WTC11 (cell line): ENCODE measurements around the gene FOXO3. TPM values are rescaled to one million over a fixed set of nuclear protein-coding genes. Genes with fewer than 3 reads are reported as not detected.

Source experiments
- ATAC-seq: fragments of 200-7000 bp; cut with Tn5 transposase; 2 replicates; pipeline ENCODE4 v1.10.0; 2021; ENCODE audit warnings: mild to moderate bottlenecking, moderate library complexity
- CTCF ChIA-PET: fragments of 300-600 bp; sonication (Branson Sonifier 250); formaldehyde crosslinking; loops from one replicate; lab custom pipeline; 2021; ENCODE audit warnings: antibody characterized with exemption; lab: Charles Lee
- POLR2A ChIA-PET: fragments of 350-600 bp; sonication (Branson Sonifier 250); formaldehyde crosslinking; loops from one replicate; lab custom pipeline; 2021; ENCODE audit warnings: antibody characterized with exemption; lab: Charles Lee
- DNase-seq: peaks from one replicate; pipeline ENCODE4 v3.0.0; 2021; ENCODE audit warnings: low spot score
- H3K27ac Mint-ChIP-seq: 2 replicates; pipeline ENCODE4 v1.8.0; 2021; ENCODE audit warnings: mixed read lengths
- H3K27me3 Mint-ChIP-seq: 2 replicates; pipeline ENCODE4 v1.8.0; 2021; ENCODE audit warnings: low read depth, mild to moderate bottlenecking, moderate library complexity, mixed read lengths
- H3K36me3 Mint-ChIP-seq: 2 replicates; pipeline ENCODE4 v1.8.0; 2021; ENCODE audit warnings: mixed read lengths
- H3K4me1 Mint-ChIP-seq: 2 replicates; pipeline ENCODE4 v1.8.0; 2022; ENCODE audit warnings: mixed read lengths
- H3K4me3 Mint-ChIP-seq: 2 replicates; pipeline ENCODE4 v1.8.0; 2021; ENCODE audit warnings: mild to moderate bottlenecking, moderate library complexity, mixed read lengths
- H3K9me3 Mint-ChIP-seq: 2 replicates; pipeline ENCODE4 v1.8.0; 2021; ENCODE audit warnings: mixed read lengths
- ARID4B ChIP-seq: sonication (generic); formaldehyde crosslinking; IDR thresholded peaks from 2 replicates; pipeline ENCODE4 v1.8.0; 2023; ENCODE audit warnings: missing genetic modification reagents, mild to moderate bottlenecking, borderline replicate concordance
- ATF3 ChIP-seq: sonication (generic); formaldehyde crosslinking; conservative IDR thresholded peaks from 2 replicates; pipeline ENCODE4 v1.8.1; 2022; ENCODE audit warnings: mild to moderate bottlenecking, missing genetic modification reagents
- CBFB ChIP-seq: sonication (generic); formaldehyde crosslinking; IDR thresholded peaks from 2 replicates; pipeline ENCODE4 v1.8.1; 2022; ENCODE audit warnings: mild to moderate bottlenecking, low read depth, missing genetic modification reagents
- E2F4 ChIP-seq: sonication (generic); formaldehyde crosslinking; IDR thresholded peaks from 2 replicates; pipeline ENCODE4 v1.8.1; 2022; ENCODE audit warnings: low read depth, mild to moderate bottlenecking, moderate library complexity, missing genetic modification reagents, borderline replicate concordance
- GABPB1 ChIP-seq: sonication (generic); formaldehyde crosslinking; IDR thresholded peaks from 2 replicates; pipeline ENCODE4 v1.8.1; 2023; ENCODE audit warnings: mild to moderate bottlenecking, missing genetic modification reagents
- MXD4 ChIP-seq: fragments of 250-450 bp; sonication (Bioruptor Pico); IDR thresholded peaks from 2 replicates; pipeline ENCODE4 v1.8.0; 2021; ENCODE audit warnings: mild to moderate bottlenecking, moderate library complexity, borderline replicate concordance
- MYBL2 ChIP-seq: sonication (generic); formaldehyde crosslinking; IDR thresholded peaks from 2 replicates; pipeline ENCODE4 v1.8.1; 2023; ENCODE audit warnings: mild to moderate bottlenecking, moderate library complexity, missing genetic modification reagents
- SMAD3 ChIP-seq: sonication (generic); formaldehyde crosslinking; IDR thresholded peaks from 2 replicates; pipeline ENCODE4 v1.8.0; 2022; ENCODE audit warnings: missing genetic modification reagents, mild to moderate bottlenecking, borderline replicate concordance
- SOX15 ChIP-seq: fragments of 250-450 bp; sonication (Bioruptor Pico); IDR thresholded peaks from 2 replicates; pipeline ENCODE4 v1.9.0; 2021; ENCODE audit warnings: mild to moderate bottlenecking
- SP1 ChIP-seq: sonication (generic); formaldehyde crosslinking; conservative IDR thresholded peaks from 2 replicates; pipeline ENCODE4 v1.8.1; 2022; ENCODE audit warnings: missing genetic modification reagents
- ZBTB21 ChIP-seq: sonication (generic); formaldehyde crosslinking; IDR thresholded peaks from 2 replicates; pipeline ENCODE4 v1.8.1; 2023; ENCODE audit warnings: mild to moderate bottlenecking, missing genetic modification reagents, borderline replicate concordance
- ZNF121 ChIP-seq: sonication (generic); formaldehyde crosslinking; IDR thresholded peaks from 2 replicates; pipeline ENCODE4 v1.8.0; 2023; ENCODE audit warnings: missing genetic modification reagents
- ZNF423 ChIP-seq: fragments of 250-450 bp; sonication (Bioruptor Pico); IDR thresholded peaks from 2 replicates; pipeline ENCODE4 v2.1.2; 2022; ENCODE audit warnings: mild to moderate bottlenecking, moderate library complexity
- total RNA-seq: library from RNA; stranded (reverse); gene quantifications from 3 replicates; pipeline ENCODE4 v1.2.3, GENCODE V29; 2021
- TF ChIP-seq, protein P1 (sequence below): sonication (generic); formaldehyde crosslinking; IDR thresholded peaks from 2 replicates; pipeline ENCODE4 v1.8.1; 2023; ENCODE audit warnings: mild to moderate bottlenecking, missing genetic modification reagents, moderate library complexity
- TF ChIP-seq, protein P2 (sequence below): fragments of 250-450 bp; sonication (Bioruptor Pico); IDR thresholded peaks from 2 replicates; pipeline ENCODE4 v1.8.0; 2021; ENCODE audit warnings: mild to moderate bottlenecking
- TF ChIP-seq, protein P3 (sequence below): fragments of 250-450 bp; sonication (Bioruptor Pico); conservative IDR thresholded peaks from 2 replicates; pipeline ENCODE4 v1.9.0; 2021; ENCODE audit warnings: mild to moderate bottlenecking
- TF ChIP-seq, protein P4 (sequence below): fragments of 250-450 bp; sonication (Bioruptor Pico); IDR thresholded peaks from 2 replicates; pipeline ENCODE4 v2.1.2; 2022; ENCODE audit warnings: mild to moderate bottlenecking, moderate library complexity
- TF ChIP-seq, protein P5 (sequence below): sonication (generic); formaldehyde crosslinking; conservative IDR thresholded peaks from 2 replicates; pipeline ENCODE4 v1.8.1; 2023; ENCODE audit warnings: mild to moderate bottlenecking, low read depth, missing genetic modification reagents, moderate library complexity

Gene FOXO3
- total RNA-seq, 1 experiment from 2014 or later, result 15.6 TPM

DNA sequence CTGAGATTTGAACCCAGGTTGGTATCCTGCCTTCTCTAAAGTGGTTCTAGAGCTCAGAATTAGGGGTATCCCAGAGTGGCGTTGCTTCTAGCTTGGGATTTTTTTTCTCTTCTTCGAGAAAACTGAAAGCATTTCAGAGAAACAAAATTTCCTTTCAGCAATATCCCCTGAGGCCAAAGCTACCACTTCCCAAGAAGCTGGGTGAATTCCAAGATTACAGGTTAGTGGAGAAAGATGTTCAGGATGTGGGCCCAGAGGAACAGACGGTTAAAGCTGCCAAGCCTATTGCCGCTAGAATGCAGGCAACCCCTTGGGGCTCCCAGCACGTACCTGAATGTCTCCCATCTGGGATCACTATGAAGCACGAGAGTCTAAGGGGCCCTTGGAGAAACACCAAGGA is 134.1 kb downstream of the FOXO3 start:
- POLR2A ChIA-PET, result no interaction called here
- H3K9me3 Mint-ChIP-seq, result peaks cover 6% of the 10 kb centered on the region; the same call in 1 of the 2 replicates
- peaks cover 22% of the 10 kb centered on the region for H3K4me1 Mint-ChIP-seq
- DNase-seq, result no peak
- no peak for TF ChIP-seq MXD4
- TF ChIP-seq, protein P1, sequence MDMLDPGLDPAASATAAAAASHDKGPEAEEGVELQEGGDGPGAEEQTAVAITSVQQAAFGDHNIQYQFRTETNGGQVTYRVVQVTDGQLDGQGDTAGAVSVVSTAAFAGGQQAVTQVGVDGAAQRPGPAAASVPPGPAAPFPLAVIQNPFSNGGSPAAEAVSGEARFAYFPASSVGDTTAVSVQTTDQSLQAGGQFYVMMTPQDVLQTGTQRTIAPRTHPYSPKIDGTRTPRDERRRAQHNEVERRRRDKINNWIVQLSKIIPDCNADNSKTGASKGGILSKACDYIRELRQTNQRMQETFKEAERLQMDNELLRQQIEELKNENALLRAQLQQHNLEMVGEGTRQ (CRISPR knock-in tag), result no peak
- TF ChIP-seq, protein P2, sequence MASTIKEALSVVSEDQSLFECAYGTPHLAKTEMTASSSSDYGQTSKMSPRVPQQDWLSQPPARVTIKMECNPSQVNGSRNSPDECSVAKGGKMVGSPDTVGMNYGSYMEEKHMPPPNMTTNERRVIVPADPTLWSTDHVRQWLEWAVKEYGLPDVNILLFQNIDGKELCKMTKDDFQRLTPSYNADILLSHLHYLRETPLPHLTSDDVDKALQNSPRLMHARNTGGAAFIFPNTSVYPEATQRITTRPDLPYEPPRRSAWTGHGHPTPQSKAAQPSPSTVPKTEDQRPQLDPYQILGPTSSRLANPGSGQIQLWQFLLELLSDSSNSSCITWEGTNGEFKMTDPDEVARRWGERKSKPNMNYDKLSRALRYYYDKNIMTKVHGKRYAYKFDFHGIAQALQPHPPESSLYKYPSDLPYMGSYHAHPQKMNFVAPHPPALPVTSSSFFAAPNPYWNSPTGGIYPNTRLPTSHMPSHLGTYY, result no peak
- TF ChIP-seq, protein P3, sequence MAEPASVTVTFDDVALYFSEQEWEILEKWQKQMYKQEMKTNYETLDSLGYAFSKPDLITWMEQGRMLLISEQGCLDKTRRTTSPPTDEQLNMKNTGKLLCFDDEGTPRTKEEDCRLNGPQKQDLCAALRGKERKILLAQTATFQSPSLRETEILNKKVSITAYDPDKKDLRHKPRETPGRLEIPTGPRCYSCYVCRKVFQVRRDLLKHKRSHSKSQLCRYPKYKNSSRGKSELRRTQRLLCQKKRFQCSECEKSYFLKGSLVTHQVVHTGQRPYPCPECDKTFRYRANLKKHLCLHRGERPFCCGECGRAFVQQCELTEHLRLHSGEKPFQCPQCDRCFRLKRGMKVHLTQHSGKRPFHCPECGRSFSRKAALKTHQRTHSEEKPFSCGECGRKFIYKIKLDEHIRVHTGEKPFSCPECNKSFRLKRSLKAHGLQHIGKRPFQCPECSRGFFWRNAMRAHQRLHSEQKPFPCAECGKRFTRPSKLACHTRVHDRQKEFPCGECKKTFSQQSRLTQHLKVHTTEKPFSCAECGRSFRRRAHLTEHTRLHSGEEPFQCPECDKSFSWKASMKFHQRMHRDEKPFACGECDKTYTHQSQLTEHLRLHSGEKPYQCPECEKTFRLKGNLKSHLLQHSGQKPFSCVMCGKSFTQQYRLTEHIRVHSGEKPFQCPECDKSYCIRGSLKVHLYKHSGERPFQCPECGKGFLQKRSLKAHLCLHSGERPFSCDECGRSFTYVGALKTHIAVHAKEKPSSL (CRISPR knock-in tag), result no peak
- no peak for TF ChIP-seq SMAD3 (CRISPR knock-in tag)
- no peak for TF ChIP-seq ATF3
- TF ChIP-seq, protein P4, sequence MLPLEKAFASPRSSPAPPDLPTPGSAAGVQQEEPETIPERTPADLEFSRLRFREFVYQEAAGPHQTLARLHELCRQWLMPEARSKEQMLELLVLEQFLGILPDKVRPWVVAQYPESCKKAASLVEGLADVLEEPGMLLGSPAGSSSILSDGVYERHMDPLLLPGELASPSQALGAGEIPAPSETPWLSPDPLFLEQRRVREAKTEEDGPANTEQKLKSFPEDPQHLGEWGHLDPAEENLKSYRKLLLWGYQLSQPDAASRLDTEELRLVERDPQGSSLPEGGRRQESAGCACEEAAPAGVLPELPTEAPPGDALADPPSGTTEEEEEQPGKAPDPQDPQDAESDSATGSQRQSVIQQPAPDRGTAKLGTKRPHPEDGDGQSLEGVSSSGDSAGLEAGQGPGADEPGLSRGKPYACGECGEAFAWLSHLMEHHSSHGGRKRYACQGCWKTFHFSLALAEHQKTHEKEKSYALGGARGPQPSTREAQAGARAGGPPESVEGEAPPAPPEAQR (CRISPR knock-in tag), result no peak
- TF ChIP-seq ZNF423, result no peak
- no peak for TF ChIP-seq SP1 (CRISPR knock-in tag)
- TF ChIP-seq MYBL2 (CRISPR knock-in tag), result no peak
- TF ChIP-seq GABPB1 (CRISPR knock-in tag), result no peak
- no peak for TF ChIP-seq E2F4
- no peak for TF ChIP-seq SOX15 (CRISPR knock-in tag)
- TF ChIP-seq ZNF121 (CRISPR knock-in tag), result no peak
- TF ChIP-seq, all 79 proteins: peak for 0
- Mint-ChIP-seq H3K4me3 (no peak overlapping the region), H3K36me3 (peaks cover 4% of the 10 kb centered on the region; the same call in 1 of the 2 replicates), H3K27ac (no peak overlapping the region), H3K27me3 (no peaks in the 10 kb centered on the region)
- ATAC-seq, result no peak
- CTCF ChIA-PET, result interaction anchor here (0.8 kb wide), 1 partner anchor 37 kb away, joined by 3 read pairs; no protein-coding TSS in a partner anchor

GRCh38 chr6:108697561-108698161 is 136.9 kb downstream of the FOXO3 start:
- ChIA-PET POLR2A (no interaction called here), CTCF (interaction anchor here (1.6 kb wide), 1 partner anchor 195 kb away, joined by 3 read pairs; no protein-coding TSS in a partner anchor)
- Mint-ChIP-seq H3K27me3 (no peaks in the 10 kb centered on the region), H3K36me3 (peaks cover 24% of the 10 kb centered on the region), H3K4me3 (no peak overlapping the region), H3K9me3 (peaks cover 32% of the 10 kb centered on the region), H3K27ac (no peak overlapping the region), H3K4me1 (peaks cover 15% of the 10 kb centered on the region)
- DNase-seq (no peak), ATAC-seq (no peak)
- TF ChIP-seq, protein P5, sequence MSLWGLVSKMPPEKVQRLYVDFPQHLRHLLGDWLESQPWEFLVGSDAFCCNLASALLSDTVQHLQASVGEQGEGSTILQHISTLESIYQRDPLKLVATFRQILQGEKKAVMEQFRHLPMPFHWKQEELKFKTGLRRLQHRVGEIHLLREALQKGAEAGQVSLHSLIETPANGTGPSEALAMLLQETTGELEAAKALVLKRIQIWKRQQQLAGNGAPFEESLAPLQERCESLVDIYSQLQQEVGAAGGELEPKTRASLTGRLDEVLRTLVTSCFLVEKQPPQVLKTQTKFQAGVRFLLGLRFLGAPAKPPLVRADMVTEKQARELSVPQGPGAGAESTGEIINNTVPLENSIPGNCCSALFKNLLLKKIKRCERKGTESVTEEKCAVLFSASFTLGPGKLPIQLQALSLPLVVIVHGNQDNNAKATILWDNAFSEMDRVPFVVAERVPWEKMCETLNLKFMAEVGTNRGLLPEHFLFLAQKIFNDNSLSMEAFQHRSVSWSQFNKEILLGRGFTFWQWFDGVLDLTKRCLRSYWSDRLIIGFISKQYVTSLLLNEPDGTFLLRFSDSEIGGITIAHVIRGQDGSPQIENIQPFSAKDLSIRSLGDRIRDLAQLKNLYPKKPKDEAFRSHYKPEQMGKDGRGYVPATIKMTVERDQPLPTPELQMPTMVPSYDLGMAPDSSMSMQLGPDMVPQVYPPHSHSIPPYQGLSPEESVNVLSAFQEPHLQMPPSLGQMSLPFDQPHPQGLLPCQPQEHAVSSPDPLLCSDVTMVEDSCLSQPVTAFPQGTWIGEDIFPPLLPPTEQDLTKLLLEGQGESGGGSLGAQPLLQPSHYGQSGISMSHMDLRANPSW (CRISPR knock-in tag), result no peak
- TF ChIP-seq ZBTB21 (CRISPR knock-in tag) (no peak), CBFB (CRISPR knock-in tag) (no peak), SMAD3 (CRISPR knock-in tag) (no peak), ARID4B (CRISPR knock-in tag) (no peak)
